C4-2B (cell line): ENCODE data around the gene GAB1.

Experiments used
- H3K27ac ChIP-seq: fragments of 450-650 bp; 2 replicates; pipeline ENCODE4 v1.5.1; 2017
- CTCF ChIP-seq: fragments of 450-650 bp; conservative IDR thresholded peaks from 2 replicates; pipeline ENCODE4 v1.5.1; 2017; ENCODE audit warnings: mild to moderate bottlenecking
- ZFX ChIP-seq: fragments of 450-650 bp; IDR thresholded peaks from 2 replicates; pipeline ENCODE4 v1.6.1; 2017

GAB1 gene

DNA sequence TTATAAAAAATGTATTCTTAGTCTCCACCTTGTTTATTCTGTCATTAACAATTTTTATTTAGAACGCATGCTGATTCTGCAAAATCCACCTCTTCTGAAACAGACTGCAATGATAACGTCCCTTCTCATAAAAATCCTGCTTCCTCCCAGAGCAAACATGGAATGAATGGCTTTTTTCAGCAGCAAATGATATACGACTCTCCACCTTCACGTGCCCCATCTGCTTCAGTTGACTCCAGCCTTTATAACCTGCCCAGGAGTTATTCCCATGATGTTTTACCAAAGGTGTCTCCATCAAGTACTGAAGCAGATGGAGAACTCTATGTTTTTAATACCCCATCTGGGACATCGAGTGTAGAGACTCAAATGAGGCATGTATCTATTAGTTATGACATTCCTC is 101.3 kb downstream of the GAB1 start:
- TF ChIP-seq ZFX (no peak), CTCF (no peak)
- H3K27ac ChIP-seq: no peak overlapping the region

DNA sequence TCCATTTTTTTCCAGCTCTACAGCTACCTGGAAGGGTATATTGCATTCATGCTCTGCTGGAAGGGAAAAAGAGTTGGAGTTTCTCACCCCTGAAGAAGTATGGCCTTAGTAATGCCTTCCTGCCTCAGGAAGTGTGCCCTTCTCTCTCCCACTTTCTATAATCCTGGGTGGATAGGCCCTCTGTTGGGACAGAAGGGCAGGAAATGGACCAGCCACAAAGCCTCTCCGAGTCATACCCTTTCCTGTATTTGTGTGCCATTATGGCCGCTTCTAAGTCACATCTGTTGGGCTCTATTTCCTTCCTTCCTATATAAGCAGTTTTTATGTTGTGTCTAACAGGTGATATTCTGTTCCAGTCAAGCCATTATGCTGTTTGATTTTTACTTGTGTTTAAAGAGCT is 102.0 kb downstream of the GAB1 start:
- TF ChIP-seq ZFX (no peak), CTCF (no peak)
- H3K27ac ChIP-seq: no peak overlapping the region

GRCh38 chr4:143441109-143441508 is 104.4 kb downstream of the GAB1 start:
- TF ChIP-seq ZFX: no peak
- no peak for TF ChIP-seq CTCF
- H3K27ac ChIP-seq: no peak overlapping the region

DNA sequence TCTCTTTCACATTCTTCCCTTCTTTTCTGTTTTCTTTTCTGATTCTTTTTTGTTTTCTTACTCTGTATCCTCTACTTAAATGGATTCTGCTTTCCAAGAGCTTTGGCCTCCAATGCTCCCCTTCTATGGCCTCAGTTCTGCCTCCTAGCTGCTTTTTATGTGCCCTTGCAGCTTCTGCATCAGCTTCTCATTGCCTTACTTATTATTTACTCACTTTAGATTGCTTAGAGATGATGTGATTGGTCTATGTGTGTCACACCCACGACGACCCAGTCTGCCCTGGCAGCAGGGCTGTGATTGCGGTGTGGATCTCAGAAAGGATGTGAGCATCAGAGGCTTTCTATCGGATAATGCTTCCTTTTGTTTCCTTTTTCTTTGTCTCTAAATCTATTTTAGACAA is 105.0 kb downstream of the GAB1 start:
- no peak for TF ChIP-seq CTCF
- TF ChIP-seq ZFX: no peak
- no peak overlapping the region for H3K27ac ChIP-seq

DNA sequence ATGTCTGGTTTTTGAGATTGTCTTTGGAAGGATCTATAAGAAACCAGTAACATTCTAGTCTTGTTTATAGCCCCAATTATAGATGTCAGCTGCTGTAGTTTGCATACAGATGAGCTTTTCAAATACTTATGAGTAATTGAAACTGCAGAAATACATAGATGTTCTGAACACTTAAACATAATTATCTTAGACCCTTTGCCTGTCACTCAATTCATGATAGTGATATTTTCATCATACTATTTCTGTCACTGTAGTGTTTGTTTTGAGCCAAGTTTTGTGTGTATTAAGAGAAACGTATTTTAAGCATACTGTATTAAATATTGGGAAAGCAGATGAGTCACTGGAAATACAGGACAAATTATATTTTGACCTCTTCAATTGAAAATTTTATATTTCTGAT is 107.1 kb downstream of the GAB1 start:
- no peak overlapping the region for H3K27ac ChIP-seq
- TF ChIP-seq CTCF: no peak
- no peak for TF ChIP-seq ZFX

DNA sequence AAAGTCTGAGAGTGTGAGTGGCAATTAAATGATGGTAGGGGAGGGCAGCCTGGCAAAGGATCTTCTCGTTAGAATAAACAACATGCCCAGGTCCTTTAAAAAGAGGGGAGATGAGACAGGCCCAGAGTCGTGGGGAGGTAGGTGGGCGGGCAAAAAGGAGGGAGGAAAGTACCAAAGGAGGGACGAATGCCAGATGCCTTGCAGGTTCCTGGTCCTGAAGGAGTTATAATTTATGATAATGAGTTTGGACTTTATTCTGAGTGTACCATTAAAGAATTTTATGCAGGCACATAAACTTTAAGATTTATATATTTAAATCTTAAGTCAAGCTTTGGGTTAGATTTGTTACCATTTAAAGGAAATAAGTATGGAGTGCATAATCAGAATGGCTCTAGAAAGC is 114.5 kb downstream of the GAB1 start:
- TF ChIP-seq ZFX (no peak), CTCF (no peak)
- no peak overlapping the region for H3K27ac ChIP-seq

- no peak overlapping the region for H3K27ac ChIP-seq
- TF ChIP-seq CTCF (no peak), ZFX (no peak)
Observed at GRCh38 chr4:143455211-143455610, 118.5 kb downstream of the GAB1 start.
